Retina (tissue), 1 donor: Measurements from ENCODE around the gene TUBGCP5.
"Not testable (repeated sequence)": the region's sequence is repeated elsewhere in the genome, so short reads cannot be mapped to it uniquely, and the experiment has no call there.

Source experiments
- DNase-seq: peaks from one replicate; pipeline ENCODE4 v3.0.0-alpha.2; 2016

TUBGCP5 gene

DNA sequence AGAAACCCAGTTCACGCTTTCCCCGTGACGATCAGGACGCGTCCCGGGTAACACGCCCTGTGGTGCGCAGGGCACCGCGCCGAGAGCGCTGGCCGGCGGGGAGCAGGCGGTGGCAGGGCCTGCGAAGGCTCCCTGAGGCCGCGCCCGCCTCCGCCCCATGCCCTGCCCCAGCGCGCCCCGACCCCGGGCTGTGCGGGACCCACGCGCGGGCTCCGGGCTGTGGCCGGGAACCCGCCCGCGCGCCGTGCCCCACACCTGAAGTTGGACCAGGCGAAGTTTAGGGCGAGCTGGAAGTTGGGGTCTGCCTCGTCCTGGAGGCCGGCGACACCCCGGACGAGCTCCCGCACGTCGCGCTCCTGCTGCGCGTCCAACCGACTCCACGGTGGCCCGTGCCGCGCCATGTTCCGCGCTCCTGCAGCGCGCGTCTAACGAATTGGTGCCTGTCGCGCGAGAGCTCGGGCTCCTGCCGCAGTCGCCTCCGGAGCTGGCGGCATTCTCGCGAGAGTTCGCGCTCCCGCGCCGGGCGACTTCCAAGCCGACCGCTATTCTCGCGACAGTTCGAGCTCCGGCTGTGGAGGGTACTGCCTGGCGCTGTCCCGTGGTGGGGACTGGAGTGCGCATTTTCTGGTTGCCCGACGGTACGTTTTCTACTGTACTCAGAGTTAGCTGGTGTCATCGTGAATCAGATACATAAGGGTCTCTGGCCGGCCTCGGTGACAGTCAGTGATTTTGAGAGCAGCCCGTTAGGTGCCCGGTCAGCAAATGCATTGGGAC is at the start of gene TUBGCP5:
TUBGCP5 (minus strand) TSS at position 427 of the 774 bp plus-strand sequence; CDS start at position 401, 26 bp downstream.
- DNase-seq, result peak; percentile 95

DNA sequence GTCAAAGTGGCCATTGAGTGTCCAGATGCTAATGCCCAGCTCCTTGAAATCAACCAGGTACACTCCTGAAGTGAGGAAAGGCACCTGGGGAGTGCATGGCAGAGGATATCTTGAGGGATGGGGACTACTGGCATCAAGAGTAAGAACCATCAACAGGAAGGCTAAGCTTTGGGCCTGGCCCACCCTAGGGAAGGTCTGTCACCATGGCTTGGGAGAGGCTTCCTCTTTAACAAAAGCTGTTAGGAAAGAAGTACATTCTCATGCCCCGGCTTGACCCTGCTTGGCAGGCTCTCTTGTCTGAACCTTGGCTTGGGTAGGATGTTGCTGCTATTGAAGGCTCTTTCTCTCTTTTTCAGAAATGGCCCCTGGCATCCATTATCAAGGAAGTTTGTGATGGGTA is 43.7 kb upstream of the TUBGCP5 start:
- no peak for DNase-seq

DNA sequence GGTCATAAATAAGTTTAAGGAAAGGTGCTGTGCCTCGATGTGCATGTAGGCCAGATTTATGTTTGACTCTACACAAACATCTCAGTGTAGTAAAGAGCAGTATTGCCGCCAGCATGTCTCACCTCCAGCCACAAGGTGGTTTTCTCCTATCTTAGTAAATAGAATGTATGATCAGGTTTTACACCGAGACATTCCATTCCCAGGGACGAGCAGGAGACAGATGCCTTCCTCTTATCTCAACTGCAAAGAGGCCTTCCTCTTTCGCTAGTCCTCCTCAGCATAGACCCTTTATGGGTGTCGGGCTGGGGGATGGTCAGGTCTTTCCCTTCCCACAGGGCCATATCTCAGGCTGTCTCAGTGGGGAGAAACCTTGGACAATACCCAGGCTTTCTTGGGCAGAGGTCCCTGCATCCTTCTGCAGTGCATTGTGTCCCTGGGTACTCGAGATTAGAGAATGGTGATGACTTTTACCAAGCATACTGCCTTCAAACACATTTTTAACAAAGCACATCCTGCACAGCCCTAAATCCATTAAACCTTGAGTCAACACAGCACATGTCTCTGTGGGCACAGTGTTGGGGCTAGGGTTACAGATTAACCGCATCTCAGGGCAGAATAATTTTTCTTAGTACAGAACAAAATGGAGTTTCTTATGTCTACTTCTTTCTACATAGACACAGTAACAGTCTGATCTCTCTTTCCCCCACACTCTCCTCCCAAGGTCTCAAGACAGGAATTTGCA is 42.8 kb upstream of the TUBGCP5 start:
- not testable (repeated sequence) for DNase-seq

DNA sequence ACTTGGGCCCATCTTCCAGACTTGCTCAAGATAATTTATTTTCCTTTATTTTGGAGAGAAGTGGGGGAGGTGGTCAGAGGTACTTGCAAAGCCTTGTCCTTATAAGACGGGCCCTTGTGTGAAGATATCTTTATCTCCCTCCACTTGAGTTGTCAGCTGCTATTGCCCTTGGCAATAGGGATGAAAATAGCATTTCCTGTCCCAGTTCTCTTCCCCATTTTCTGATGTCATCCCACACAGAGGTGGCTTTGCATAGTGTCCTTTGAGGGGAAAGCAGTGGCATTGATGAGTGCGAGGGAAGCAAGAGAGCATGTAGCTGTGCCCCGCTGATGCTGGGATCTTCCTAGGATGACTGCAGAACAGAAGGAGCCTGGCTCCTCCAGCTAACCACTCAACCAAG is 41.9 kb upstream of the TUBGCP5 start:
- DNase-seq, result no peak

DNA sequence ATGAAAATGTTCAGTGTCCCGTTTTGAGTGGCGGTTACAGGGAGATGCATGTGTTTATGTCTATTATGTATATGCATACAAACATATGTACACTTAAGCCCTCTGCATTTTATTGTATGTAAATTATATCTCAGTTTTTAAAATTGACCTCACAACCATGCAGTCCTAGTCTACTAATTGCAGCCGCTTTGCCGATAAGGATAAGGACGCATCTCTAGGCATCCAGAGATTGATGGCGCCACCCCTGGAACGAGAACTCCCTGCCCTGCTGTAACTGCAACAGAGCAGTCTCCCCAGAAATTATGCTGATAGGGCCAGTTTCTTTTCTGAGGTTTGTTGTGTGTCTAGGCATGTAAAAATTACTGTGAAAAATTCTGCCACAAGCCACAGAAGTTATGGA is 40.4 kb upstream of the TUBGCP5 start:
- no peak for DNase-seq

DNA sequence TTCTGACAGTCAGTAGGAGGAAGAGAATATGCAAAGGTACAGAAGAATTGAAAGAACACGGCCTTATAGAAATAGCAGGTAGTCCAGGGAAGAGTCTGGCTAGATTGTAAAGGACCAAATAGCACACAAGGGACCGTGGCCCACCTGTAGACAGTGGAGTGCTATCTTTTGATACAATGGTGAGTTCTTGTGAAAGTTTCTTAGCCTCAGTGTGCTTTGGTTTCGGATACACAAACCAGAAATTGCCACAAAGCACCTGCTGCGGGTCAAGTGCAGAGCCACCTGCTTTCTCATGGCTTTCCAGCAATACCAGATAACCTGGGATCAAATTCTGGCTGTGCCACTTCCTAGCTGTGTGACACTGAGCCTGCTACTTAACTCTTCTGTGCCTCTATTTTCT is 36.6 kb upstream of the TUBGCP5 start:
- no peak for DNase-seq

DNA sequence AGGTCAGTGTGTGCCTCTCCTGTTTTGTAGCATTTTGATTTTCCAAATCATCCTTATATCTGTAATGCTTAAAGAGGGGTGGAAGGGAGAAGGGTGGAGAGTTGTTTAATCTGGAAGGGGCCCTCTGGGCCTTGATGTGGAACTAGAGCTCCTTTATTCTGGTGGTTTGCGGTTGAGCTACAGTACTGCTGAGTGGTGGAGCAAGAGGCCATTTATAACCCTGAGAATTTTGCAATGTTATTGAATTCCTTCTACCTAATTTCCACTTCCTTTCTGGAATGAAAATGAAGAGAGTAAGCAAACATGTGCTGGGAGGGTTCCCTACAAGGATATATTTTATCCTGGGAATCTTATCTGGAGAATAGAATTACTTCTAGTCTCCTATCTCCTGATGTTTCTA is 35.3 kb upstream of the TUBGCP5 start:
- DNase-seq, result no peak

DNA sequence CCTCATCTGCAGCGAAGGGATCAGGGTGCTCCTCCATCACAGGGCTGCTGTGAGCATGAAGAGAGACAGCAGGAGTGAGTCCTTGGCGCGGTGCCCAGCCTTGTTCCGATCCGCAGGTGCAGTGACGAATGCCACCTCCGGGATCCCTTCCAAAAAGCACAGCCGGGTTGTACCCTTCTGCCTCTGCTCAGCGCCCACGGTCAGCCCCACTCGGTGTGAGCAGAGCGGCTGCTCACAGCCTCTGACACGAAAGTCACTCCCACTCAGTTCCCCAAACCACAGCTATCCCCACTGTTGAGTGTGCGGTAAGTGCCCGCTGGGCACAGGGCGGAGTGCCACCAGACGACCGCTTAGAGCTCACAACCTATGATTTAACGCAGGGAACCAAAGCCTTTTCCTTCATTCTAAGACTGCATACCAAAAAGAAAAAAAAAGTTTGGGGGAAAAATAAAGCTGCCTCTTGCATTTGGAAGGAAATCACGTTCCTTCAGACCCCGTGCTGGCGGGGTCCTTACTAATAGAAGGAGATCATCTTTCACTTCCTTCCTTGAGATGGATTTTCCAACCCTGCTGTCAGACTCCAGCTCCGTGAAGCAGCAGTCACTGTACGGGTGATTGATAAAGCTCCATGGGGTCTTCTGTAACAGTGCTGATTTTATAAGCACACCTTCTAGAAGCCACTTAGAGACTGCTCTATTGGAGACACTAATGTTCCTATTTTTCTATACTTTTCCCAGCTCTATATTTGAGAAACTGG is 34.7 kb upstream of the TUBGCP5 start:
- no peak for DNase-seq

DNA sequence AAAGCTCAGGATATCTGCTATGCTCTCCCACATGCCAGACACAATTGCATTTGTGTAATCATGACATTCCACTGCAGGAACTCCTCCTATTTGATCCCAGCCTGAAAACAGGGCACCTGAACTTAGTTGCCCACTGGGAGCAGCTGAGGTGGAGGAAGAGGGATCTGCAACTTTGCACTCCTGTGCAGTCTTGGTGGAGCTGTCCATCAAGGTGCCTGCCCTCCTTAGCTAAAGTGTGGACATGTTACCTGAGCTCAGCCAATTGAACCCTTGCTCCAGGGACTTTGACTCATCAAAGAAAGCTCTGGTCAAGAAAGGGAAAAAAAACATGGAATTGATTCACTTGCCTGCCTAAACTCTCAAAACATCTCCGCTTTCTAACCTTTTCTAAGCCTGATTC is 33.3 kb upstream of the TUBGCP5 start:
- no peak for DNase-seq

DNA sequence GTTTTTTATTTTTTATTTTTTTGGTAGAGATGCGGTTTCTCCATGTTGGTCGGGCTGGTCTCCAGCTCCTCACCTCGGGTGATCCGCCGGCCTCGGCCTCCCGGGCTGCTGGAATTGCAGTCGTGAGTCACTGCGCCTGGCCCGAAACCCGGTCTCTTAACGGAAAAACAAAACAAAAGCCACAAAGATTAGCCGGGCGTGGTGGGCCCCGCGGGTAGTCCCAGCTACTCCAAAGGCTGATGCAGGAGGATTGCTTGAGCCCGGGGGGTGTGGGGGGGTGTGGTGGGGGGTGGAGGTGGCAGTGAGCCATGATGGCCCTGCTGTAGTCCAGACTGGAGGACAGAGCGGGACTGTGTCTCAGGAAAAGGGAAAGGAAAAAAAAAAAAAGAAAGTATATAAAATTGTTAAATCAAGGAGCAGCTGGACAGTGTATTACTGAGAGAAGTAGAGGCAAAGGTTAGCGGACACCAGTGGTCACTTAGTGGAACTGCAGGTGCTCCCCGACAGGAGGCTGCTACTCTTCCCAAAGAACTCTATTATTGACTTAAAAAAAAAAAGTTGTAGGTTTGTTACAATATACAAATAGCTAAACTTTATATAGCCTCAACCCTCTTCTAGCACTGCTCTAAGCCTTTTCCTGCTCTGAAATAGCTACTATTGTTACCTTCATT is 30.3 kb upstream of the TUBGCP5 start:
- DNase-seq, result no peak

DNA sequence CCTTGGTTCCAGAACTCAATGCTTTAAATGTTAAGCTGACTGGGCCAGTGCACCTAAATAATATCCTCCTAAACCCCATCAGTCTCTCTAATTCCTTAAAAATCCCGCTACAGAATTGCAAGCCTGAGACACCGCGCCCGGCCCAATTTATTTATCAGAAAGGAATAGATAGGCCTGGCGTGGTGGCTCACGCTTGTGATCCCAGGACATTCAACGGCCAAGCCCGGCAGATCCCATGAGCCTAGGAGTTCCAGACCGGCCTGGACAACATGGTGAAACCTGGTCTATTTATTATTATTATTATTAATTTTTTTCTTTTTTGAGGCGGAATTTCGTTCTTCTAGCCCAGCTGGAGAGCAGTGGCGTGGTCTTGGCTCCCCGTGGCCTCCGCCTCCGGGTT is 28.0 kb upstream of the TUBGCP5 start:
- no peak for DNase-seq

DNA sequence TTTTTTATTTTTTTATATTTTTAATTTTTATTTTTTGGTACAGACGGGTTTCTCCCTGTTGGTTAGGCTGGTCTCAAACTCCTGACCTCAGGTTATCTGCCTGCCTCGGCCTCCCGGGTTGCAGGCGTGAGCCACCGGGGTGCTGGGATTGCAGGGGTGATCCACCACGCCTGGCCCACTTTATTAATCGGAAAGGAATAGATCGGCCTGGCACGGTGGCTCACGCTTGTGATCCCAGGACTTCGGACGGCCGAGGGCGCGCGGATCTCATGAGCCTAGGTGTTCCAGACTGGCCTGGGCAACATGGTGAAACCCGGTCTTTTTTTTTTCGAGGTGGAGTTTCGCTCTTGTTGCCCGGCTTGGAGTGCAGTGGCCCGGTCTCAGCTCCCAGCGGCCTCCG is 26.5 kb upstream of the TUBGCP5 start:
- no peak for DNase-seq

DNA sequence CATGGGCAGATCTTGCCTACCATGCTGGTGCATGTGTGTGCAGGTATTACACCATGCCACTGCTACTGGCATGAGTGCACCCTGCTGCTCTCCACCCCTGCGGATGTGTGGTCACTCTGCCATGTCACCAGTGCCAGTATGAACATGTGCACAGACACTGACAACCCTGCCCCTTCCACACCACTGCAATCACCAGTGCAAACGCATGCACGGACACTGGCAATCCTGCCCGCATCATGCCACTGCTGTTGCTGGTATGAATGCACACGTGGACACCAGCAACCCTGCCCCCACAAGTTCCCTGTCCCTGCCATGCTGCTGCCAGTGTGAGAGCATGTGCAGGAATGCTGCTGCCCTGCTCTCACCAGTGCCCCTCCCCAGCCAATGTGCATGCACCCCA is 24.8 kb upstream of the TUBGCP5 start:
- no peak for DNase-seq

DNA sequence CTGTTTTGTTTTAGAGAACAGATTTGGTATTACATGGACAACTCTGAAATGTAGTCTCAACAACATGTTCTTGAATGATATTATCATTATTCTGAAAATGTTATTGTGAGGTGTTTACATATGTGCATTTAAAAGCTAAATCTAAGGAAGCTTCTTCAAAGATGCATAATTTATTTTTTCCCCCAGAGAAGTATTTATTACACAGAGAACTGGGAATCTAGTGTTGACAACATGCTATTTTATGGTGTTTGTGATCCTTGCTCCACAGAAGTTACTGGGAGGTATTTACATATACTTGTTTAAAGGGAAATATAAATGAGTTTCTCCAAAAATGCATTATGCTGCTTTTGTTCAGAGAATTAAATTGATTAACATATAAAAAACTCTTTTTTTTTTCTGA is 18.3 kb upstream of the TUBGCP5 start:
- DNase-seq, result no peak

DNA sequence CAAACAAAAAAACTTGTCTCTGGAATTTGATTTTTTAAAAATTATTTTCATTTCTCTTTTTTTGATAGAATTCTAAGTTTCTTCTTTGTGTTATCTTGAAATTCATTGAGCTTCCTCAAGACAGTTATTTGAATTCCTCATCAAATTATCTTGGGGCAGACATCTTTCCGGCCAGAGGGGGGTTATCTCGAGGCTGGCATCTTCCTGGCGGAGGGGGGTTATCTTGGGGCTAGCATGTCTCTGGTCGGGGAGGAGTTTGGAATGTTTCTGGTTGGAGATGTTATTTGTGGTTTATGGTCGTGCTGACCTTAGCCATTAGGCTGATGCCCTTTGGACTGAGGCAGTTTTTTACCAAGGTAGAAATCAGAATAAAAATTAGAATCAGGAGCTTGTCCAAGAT is 15.9 kb upstream of the TUBGCP5 start:
- DNase-seq, result no peak

DNA sequence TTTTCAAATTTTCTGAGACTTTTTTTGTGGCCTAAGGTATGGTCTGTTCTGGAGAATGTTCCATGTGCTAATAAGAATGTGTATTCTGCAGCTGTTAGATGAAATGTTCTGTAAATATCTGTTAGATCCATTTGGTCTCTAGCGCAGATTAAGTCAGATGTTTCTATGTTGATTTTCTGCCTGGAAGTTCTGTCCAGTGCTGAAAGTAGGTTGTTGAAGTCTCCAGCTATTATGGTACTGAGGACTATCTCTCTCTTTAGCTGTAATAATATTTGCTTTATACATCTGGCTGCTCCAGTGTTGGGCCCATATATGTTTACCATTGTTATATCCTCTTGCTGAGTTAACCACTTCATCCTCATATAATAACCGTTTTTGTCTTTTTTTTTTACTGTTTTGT is 13.2 kb upstream of the TUBGCP5 start:
- no peak for DNase-seq

DNA sequence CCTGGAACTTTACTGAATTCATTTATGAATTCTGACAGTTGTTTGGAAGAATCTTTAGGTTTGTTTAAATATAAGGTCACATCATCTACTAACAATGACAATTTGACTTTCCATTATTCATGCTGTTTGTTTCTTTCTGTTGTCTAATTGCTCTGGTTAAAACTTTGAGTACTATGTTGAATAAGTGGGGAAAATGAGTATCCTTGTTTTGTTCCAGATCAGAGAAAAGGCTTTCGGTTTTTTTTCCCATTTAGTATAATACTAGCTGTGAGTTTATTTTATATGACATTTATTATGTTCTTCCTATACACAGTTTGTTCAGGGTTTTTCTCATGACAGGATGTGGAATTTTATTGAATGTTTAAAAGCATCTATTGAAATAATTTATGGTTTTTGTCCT is 11.3 kb upstream of the TUBGCP5 start:
- DNase-seq, result no peak

DNA sequence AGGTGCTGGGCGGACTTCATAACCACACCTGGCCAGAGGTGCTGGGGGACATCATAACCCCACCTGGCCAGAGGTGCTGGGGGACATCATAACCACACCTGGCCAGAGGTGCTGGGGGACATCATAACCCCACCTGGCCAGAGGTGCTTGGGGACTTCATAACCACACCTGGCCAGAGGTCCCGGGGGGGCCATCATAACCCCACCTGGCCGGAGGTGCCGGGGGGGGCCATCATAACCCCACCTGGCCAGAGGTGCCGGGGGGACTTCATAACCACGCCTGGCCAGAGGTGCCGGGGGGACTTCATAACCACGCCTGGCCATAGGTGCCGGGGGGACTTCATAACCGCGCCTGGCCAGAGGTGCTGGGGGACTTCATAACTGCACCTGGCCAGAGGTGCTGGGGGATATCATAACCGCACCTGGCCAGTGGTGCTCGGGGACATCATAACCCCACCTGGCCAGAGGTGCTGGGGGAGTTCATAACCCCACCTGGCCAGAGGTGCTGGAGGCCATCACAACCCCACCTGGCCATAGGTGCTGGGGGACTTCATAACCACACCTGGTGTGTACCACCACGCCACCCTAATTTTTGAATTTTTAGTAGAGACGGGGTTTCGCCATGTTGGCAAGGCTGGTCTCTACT is 10.7 kb upstream of the TUBGCP5 start:
- DNase-seq, result no peak

DNA sequence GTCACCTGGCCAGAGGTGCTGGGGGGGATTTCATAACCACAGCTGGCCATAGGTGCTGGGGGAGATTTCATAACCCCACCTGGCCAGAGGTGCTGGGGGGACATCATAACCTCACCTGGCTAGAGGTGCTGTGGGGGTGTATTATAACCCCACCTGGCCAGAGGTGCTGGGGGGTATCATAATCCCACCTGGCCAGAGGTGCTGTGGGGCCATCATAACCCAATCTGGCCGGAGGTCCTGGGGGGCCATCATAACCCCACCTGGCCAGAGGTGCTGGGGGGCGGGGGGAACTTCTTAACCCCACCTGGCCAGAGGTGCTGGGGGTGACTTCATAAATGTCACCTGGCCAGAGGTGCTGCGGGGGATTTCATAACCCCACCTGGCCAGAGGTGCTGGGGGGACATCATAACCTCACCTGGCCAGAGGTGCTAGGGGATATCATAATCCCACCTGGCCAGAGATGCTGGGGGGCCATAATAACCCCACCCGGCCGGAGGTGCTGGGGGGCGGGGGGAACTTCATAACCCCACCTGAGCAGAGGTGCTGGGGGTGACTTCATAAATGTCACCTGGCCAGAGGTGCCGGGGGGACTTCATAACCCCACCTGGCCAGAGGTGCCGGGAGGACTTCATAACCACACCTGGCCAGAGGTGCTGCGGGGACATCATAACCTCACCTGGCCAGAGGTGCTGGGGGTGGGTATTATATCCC is 9.4 kb upstream of the TUBGCP5 start:
- not testable (repeated sequence) for DNase-seq

DNA sequence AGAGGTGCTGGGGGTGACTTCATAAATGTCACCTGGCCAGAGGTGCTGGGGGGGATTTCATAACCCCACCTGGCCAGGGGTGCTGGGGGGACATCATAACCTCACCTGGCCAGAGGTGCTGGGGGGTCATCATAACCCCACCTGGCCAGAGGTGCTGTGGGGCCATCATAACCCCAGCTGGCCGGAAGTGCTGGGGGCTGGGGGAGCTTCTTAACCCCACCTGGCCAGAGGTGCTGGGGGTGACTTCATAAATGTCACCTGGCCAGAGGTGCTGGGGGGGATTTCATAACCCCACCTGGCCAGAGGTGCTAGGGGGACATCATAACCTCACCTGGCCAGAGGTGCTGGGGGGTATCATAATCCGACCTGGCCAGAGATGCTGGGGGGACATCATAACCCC is 4.6 kb upstream of the TUBGCP5 start:
- not testable (repeated sequence) for DNase-seq

DNA sequence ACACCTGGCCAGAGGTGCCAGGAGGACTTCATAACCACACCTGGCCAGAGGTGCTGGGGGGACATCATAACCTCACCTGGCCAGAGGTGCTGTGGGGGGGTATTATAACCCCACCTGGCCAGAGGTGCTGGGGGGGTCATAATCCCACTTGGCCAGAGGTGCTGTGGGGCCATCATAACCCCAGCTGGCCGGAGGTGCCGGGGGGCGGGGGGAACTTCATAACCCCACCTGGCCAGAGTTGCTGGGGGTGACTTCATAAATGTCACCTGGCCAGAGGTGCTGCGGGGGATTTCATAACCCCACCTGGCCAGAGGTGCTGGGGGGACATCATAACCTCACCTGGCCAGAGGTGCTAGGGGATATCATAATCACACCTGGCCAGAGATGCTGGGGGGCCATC is 4.2 kb upstream of the TUBGCP5 start:
- not testable (repeated sequence) for DNase-seq

DNA sequence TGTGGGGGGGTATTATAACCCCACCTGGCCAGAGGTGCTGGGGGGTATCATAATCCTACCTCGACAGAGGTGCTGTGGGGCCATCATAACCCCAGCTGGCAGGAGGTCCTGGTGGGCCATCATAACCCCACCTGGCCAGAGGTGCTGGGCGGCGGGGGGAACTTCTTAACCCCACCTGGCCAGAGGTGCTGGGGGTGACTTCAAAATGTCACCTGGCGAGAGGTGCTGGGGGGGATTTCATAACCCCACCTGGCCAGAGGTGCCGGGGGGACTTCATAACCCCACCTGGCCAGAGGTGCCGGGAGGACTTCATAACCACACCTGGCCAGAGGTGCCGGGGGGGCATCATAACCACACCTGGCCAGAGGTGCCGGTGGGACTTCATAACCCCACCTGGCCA is 2.4 kb upstream of the TUBGCP5 start:
- DNase-seq, result not testable (repeated sequence)
